Neural cell (in vitro differentiated cells): Measurements from ENCODE around the gene SH3BP4.

Source experiments
- CTCF ChIP-seq: fragments of 450-650 bp; IDR thresholded peaks from 2 replicates; pipeline ENCODE4 v1.5.1; 2014; ENCODE audit warnings: antibody characterized with exemption, mild to moderate bottlenecking, moderate library complexity; ENCODE audit not compliant: poor library complexity, severe bottlenecking
- POLR2AphosphoS5 ChIP-seq: IDR thresholded peaks from 2 replicates; pipeline ENCODE4 v1.6.1; 2012
- RAD21 ChIP-seq: fragments of 450-650 bp; conservative IDR thresholded peaks from 2 replicates; pipeline ENCODE4 v1.6.1; 2014; ENCODE audit warnings: antibody characterized with exemption, mild to moderate bottlenecking, moderate library complexity

- no peak for TF ChIP-seq CTCF
- no peak for TF ChIP-seq POLR2AphosphoS5
- TF ChIP-seq RAD21: no peak
Observed at GRCh38 chr2:234951664-234952269, at the start of gene SH3BP4.
